Activated CD4-positive, alpha-beta T cell treated with anti-CD3 and anti-CD28 coated beads, Interleukin-2, Interleukin-6, amounts not matched to agents 100 ng/mL and 50 ng/mL, durations not matched to agents 16 hours and 8 hours (primary cell): ENCODE measurements around the gene DCAF11.
A peak's percentile ranks its signal among the peaks of the same experiment; 100 is the strongest.

Source experiments
- DNase-seq: peaks from one replicate; pipeline ENCODE4 v3.0.0-alpha.2; 2020

Gene DCAF11

DNA sequence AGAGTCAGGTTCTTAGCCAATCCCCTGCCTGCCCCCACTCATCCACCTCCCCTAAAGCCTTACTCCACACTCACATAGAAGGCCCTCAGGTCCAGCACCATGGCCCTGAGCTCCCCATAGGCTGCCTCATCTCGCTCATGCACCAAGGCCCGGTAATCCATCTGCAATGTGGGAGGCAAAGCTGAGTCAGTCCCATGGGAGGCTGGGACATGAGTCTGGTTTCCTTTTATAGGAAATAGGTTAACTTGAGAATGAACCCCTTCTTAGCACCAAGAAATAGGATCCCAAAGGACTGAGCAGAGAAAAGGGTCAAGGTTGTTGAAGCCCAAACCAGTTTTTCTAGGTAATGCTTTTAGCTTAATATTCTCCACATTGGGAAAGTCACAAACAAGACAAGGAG lies 28.9 kb downstream of the DCAF11 start:
- DNase-seq, result no peak

DNA sequence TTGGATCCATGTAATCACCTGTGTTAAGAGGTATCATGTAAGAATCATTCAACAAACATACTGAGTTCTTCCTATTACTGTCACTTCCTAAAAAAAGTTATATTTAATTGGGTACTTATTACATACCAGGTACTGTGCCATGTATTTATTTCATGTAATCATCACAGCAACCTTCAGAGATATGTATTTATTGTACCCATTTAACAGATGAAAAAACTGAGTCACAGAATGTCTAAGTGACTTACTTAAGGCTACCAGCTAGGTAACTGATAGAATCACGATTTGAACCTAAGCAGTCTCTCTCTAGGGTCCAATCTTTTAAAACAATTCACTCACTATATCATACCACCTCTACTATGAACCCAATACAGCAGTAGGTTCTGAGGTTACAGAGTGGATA lies 29.9 kb downstream of the DCAF11 start:
- DNase-seq, result no peak

DNA sequence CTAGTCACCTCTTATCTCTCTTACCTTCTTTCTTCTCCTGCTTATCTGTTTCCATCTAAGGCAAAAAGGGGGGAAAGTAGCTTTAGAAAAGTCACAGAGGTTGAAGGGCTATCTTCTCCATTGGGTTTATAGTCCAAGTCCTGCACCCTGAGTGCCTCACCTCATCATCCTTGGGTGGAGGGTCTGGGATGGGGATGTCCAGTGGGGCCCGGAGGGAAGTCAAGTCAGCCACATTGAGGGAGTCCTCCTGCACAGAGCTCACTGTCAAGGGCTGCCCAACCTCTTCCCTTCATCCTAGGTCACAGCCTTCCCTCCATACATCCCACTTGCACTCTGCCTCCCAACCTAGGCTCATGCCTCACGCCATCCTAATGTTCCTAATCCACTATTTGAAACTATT lies 30.6 kb downstream of the DCAF11 start:
- DNase-seq, result no peak

DNA sequence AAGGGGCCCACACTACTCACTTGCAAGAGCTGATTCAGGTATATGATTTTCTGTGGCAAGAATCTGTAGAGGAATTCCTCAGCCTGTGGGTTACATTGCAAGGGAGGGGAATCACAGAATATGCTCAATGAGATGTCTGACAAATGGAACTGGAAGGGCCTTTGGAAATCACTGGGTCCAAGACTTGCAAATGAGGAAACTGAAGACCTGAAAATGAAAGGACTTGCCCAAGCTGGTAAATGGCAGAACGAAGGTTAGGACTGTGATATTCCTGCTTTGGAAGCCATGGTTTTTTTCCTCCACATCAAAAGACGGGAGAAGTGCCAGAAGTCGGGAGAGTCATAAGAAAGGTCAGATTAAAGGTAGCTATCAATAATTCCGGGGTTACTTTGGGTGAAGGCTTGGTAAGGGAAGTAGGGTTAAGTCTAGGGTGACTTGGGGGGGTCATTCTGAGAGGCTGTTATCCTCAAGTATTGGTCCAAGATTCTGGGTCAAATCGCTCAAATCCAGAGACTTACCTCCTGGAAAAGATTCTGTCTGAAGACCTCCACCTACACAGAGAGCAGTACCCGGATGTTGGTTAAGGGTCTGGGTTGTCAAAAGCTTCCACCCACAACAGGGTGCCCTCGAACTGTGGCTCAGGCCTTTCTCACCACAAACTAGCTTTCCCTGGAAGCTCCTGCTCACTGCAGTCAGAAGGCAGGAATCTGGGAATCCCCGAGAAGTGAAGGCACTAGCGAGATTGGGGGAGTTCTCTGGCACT lies 31.3 kb downstream of the DCAF11 start:
- DNase-seq, result no peak

DNA sequence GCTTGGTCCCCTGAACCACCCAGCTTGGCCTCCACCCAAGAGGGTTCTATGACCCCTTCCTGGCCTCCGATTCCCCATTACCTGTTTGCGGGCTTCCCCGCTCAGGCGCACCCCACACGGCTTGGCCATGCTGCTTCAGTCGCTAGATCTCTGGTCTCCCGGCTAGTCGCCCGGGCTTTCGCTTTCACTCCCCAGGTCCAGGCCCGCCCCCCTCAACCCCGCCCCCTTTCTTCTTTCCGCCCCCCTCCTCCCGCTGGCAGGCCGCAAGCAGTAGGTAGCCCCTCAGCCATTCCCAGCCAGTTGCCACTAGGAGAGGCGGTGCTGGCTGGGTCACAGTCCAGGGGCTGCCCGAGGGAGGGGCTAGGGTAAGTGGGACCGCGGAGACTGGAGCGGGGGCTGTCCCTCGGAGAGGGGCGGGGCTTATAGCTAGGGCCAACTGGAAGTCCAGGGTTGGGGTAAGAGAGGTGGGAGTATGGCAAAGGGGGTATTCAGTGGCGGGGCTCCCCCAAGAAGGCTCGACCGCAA lies 31.9 kb downstream of the DCAF11 start, which contains the start of gene PSME2:
Gene PSME2 (minus strand): TSS at position 158 of the 525 bp plus-strand sequence. CDS start 29 bp downstream, at position 129.
- DNase-seq, result peak; percentile 97

DNA sequence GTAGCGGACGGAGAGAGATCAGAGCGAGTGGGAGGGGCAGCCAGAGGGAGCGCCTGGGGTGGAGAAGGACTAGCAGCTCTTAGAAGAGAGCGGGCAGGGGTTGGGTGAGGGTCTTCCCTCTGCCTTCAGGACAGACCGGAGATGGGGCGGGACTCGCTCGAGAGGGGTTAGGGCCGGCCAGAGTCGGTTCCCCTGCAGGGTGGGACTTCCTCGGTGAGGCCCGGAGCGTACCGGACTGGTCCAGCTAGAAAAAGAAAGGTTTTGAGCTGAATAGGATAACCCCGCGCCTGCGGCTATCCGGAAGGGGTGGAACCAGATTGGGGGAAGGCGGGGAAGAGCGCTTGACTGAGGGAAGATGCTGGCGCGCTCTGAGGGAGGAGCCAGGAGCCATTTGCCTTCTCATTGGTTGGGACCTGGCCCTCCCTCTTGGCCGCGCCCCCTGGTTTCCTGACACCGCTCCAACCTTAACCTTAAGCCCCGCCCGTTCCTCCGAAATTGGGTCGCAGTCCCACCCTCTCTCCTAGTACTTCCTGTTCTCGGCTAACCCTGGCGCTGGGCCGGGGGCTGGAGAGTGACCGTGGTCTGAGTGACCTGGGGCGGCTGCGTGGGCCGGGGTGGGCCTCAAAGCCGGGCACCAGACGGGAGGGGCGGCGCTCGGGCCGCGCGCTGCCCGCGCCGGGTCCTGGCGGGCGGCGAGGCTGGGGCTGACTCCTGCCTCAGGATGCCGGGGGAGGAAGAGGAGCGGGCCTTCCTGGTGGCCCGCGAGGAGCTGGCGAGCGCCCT lies 32.6 kb downstream of the DCAF11 start, which contains the start of gene RNF31:
Gene RNF31 (plus strand): TSS at position 521 of the 783 bp plus-strand sequence. CDS start 201 bp downstream, at position 722.
- peak; percentile 99 for DNase-seq

DNA sequence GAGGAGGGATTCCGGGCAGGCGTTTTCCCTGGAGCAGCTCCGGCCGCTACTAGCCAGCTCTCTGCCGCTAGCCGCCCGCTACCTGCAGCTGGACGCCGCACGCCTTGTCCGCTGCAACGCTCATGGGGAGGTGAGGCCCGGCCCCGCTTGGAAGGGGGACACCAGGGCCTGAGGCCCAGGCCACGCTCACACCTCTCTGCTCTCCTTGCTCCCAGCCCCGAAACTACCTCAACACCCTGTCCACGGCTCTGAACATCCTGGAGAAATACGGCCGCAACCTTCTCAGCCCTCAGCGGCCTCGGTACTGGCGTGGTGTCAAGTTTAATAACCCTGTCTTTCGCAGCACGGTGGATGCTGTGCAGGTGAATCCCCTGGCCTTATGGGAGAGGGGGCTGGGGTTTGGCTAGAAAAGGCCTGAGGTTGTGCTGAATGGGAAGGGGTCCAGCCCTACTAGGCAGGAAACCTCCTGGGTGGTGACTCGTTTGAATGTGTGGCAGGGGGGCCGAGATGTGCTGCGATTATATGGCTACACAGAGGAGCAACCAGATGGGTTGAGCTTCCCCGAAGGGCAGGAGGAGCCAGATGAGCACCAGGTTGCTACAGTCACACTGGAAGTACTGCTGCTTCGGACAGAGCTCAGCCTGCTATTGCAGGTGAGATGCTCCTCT lies 33.3 kb downstream of the DCAF11 start:
- DNase-seq, result no peak

DNA sequence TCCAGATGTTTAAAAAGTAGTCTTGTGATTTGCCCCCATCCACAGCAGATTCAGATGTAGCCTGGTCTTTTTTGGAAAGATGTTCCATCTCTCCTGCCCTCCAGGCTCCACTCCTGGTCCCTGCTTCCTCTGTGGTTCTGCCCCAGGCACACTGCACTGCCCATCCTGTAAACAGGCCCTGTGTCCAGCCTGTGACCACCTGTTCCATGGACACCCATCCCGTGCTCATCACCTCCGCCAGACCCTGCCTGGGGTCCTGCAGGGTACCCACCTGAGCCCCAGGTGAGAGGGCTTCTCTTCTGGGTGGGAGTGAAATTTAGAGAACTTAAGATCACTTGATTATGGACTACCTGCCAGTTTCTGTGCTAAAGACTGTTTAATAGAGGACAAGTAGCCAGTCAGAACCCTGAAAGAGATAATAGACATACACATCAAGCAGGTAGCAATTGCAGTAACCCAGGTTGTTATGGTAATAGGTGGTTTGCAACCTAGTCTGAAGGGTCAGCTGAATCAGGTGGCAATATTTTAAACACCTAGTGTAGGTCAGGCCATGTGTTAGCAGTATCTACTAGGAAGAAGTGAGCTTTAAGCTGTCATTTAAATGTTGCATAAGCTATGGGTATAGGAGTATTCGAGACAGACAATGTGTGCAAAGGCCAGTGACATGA lies 34.9 kb downstream of the DCAF11 start:
- DNase-seq, result no peak

DNA sequence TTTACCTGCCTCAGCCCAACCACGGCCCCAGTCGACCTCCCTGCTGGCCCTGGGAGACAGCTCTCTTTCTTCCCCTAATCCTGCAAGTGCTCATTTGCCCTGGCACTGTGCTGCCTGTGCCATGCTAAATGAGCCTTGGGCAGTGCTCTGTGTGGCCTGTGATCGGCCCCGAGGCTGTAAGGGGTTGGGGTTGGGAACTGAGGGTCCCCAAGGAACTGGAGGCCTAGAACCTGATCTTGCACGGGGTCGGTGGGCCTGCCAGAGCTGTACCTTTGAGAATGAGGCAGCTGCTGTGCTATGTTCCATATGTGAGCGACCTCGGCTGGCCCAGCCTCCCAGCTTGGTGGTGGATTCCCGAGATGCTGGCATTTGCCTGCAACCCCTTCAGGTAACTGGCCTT lies 35.5 kb downstream of the DCAF11 start:
- no peak for DNase-seq

DNA sequence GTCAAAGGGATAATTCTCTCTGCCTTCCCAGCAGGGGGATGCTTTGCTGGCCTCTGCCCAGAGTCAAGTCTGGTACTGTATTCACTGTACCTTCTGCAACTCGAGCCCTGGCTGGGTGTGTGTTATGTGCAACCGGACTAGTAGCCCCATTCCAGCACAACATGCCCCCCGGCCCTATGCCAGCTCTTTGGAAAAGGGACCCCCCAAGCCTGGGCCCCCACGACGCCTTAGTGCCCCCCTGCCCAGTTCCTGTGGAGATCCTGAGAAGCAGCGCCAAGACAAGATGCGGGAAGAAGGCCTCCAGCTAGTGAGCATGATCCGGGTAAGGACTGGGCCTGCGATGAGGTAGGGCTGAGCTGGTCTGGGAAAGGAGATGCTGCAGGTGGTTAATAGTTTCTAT lies 36.0 kb downstream of the DCAF11 start:
- DNase-seq, result no peak

DNA sequence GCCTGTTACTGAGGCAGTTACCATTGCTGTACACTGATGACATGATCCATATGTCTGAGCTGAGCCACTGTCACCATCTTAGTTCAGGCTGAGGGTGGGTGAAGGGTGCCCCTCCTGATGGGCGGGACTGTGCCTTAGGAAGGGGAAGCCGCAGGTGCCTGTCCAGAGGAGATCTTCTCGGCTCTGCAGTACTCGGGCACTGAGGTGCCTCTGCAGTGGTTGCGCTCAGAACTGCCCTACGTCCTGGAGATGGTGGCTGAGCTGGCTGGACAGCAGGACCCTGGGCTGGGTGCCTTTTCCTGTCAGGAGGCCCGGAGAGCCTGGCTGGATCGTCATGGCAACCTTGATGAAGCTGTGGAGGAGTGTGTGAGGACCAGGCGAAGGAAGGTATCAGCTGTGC lies 36.4 kb downstream of the DCAF11 start:
- DNase-seq, result no peak

DNA sequence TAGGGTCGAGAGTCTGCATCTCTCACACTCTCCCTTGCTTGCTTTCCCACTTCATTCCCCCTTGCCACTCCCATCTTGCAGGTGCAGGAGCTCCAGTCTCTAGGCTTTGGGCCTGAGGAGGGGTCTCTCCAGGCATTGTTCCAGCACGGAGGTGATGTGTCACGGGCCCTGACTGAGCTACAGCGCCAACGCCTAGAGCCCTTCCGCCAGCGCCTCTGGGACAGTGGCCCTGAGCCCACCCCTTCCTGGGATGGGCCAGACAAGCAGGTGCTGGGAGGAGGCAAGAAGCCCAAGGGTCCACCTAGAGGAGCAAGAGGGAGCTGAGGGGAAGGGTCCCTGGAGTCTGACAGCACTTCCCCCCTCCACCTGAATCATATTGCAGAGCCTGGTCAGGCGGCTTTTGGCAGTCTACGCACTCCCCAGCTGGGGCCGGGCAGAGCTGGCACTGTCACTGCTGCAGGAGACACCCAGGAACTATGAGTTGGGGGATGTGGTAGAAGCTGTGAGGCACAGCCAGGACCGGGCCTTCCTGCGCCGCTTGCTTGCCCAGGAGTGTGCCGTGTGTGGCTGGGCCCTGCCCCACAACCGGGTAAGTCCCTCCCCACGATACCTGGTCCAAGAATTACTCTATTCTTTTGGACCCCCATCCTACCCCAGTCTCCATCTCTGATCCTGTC lies 37.0 kb downstream of the DCAF11 start:
- no peak for DNase-seq

DNA sequence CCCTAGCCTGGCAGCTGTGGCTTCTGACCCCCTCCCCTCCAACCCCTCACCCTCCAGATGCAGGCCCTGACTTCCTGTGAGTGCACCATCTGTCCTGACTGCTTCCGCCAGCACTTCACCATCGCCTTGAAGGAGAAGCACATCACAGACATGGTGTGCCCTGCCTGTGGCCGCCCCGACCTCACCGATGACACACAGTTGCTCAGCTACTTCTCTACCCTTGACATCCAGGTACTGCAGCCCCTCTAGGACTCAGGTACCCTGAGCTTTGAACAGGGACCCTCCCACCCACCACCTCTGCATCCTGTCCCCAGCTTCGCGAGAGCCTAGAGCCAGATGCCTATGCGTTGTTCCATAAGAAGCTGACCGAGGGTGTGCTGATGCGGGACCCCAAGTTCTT lies 40.5 kb downstream of the DCAF11 start:
- DNase-seq, result no peak

DNA sequence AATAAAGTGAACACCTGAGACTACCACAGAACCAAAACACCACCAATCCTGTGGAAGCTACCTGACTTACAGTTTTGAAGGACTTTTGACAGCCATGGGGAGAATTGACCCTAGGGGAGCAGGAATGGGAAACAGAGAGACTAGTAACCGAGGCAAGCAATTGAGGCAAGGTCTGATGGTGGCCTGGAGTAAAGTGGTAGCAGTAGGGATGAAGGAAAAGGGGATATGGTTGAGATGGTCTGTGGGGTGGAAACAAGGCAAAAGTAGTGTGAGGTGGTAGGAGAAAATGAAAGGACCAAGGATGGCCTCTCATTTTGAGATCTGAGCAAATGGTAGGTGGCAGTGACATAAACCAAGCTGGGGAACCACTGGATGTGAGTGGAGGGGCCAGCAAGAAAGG lies 42.3 kb downstream of the DCAF11 start:
- no peak for DNase-seq

DNA sequence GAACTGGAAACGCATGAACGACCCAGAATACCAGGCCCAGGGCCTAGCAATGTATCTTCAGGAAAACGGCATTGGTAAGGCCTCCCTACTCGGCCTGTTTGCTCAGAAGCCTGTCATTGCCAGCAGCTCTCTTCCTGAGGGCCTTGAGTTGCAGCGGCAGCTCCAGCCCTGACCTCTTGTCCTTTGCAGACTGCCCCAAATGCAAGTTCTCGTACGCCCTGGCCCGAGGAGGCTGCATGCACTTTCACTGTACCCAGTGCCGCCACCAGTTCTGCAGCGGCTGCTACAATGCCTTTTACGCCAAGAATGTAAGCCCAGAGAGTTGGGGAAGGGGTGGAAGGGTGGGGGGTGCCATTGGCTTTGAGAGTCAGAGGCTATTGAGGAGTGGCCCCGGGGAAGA lies 42.8 kb downstream of the DCAF11 start:
- DNase-seq, result no peak

DNA sequence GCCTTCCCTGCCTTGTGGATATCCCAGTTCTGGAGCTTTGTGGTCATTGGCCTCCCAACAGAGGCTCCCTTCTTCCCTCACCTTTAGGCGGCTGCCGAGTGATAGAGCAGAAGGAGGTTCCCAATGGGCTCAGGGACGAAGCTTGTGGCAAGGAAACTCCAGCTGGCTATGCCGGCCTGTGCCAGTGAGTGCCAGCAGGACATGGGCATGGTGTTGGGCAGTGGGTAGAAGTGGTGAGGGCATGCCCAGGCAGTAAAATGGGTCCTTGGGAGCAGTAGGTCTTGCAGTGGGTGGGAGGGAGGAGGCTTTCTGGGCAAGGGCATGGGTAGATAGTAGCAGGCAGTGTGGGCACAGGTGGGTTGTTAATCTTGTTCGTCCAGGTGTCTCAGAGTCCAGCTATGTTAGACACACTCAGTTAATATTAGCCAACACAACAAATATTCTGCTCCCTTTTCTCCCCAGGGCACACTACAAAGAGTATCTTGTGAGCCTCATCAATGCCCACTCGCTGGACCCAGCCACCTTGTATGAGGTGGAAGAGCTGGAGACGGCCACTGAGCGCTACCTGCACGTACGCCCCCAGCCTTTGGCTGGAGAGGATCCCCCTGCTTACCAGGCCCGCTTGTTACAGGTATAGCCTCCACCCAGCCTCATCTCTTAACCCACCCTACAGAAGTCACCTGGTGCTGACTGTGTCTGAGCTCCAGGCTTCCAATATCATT lies 45.4 kb downstream of the DCAF11 start:
- no peak for DNase-seq

DNA sequence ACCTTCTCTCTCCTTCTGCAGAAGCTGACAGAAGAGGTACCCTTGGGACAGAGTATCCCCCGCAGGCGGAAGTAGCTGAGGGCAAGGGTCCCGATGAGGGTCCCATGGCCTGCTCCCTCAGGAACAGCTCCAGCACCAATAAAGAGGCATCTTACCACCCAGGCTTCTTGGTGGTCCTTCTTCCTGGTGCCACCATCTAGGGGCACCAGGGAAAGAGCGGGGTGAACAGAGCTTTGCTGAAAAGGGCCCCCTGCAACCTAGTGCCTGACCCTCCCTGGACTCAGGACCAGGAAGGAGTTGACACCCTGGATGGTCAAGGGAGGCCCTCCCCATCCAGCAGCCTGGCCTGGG lies 45.9 kb downstream of the DCAF11 start:
- DNase-seq, result no peak

DNA sequence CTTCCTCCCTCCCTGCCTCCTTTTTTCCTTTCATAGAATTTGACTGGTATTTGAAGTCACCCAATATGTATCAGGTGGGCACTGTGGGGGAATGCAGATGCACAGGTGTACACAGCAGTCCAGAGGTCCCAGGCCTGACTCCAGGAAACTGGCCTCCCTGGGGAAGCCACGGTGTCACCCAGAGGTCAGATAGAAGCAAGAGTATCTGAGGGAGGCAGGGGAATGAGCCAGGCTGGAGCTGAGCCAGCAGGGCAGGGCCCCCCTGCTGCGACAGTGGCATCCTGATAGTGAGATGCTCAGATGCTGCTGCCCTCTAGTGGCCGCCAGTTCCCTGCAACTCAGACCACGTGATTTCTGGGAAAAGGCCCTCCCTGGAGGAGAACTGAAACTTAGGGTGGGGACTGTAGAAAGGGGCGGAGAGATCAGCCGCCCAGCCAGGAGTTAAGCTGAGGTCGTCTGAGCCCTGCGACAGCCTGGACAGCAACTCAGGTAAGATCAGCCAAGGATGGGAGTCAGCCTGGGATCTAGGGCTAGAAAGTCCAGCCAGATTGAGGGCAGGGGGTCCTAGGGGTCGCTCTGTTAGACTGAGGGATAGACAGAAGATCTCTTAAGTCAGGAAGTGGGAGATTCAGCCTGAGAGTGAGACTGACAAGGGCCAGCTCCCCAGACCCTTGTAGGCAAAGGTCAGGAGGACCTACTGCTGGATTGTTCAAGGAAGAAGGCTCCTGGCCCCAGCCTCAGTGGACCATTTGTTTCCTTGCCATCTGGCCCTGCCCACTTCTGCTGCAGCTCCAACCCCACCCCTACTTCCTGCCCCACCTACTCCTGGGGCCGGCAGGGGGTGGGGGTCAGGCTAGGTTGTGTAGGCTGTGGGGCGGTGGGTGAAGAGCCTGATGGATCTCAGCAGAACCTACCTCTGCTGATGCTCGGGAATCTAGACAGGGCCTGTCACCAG lies 46.5 kb downstream of the DCAF11 start, which contains the start of gene IRF9:
Gene IRF9 (plus strand): TSS at position 416 of the 955 bp plus-strand sequence. CDS start 880 bp downstream, outside the sequence.
- peak; percentile 98 for DNase-seq

DNA sequence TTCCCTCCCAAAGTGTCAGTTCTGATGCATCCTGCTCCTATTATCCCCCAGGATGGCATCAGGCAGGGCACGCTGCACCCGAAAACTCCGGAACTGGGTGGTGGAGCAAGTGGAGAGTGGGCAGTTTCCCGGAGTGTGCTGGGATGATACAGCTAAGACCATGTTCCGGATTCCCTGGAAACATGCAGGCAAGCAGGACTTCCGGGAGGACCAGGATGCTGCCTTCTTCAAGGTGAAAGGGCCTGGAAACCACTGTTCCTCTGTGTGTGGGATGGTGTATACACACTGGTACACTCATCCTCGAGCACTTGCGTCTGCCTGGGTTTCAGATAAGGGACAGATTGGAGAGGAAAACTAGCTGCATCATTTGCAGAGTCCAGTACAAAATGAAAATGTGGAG lies 47.5 kb downstream of the DCAF11 start:
- DNase-seq, result no peak

DNA sequence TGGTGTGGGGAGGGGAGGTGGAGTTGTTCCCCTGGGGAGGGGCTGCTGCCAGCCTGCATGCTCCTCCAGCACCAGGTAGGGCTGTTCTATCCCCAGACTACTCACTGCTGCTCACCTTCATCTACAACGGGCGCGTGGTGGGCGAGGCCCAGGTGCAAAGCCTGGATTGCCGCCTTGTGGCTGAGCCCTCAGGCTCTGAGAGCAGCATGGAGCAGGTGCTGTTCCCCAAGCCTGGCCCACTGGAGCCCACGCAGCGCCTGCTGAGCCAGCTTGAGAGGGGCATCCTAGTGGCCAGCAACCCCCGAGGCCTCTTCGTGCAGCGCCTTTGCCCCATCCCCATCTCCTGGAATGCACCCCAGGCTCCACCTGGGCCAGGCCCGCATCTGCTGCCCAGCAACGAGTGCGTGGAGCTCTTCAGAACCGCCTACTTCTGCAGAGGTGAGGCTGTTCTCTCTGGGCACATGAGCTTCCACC lies 50.0 kb downstream of the DCAF11 start:
- DNase-seq, result no peak
